Measurements from ENCODE around the gene U2AF1.
"Not testable (repeated sequence)": the region's sequence is repeated elsewhere in the genome, so short reads cannot be mapped to it uniquely, and the experiment has no call there.

DNA sequence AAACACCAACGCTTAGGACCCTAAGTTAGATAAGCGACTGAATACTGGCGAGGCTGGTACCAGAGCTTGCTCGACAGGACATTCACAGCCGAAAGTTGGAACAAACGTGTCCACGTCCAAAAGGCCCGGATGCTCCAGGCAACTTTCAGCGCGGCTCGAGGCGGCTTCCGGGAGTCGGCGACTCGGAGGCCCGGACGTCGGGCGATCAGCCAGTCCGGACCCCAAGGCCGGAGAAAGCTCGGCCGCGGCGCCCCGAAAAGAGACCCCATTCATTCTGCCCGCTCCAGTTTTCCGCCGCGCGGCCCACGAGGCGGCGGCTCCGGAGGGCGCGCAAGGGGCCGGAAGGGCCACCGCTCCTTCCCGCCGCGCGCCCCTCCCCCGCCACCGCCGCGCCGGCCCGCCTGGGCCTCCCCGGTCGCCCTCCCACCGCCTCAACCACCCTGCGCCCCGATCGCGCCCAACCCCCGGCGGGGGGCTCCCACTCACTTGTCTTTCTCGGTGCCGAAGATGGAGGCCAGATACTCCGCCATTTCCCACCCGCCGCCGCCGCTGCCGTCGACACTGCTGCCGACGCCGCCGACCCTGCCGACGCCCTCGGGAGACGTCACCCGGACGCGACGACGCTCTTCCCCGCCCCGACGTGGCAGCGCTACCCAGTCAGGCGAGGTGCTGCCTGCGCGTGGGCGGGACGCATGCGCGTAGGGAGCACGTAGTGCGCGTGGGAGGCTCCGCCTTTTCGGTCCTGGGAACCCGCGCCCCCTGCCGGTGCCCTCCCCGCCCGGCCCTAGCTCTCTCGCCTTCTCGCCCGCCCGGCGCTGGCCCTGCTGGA, at the start of gene U2AF1:
- not testable (repeated sequence) for TF ChIP-seq CTCF (conservative IDR thresholded peaks at IDR 0.05; ENCODE audit: low read depth, low read length); EZH2 (IDR thresholded peaks at IDR 0.05; ENCODE audit: low read length, unreplicated experiment)
